HEK293 (cell line): ENCODE measurements around the gene BBC3.

ENCODE experiments used
- BCL11A ChIP-seq: fragments of 450-650 bp; formaldehyde crosslinking; IDR thresholded peaks from 2 replicates; pipeline ENCODE4 v1.5.1; 2016; ENCODE audit warnings: low read depth, missing biosample characterization, missing genetic modification characterization
- GLI2 ChIP-seq: fragments of 450-650 bp; formaldehyde crosslinking; IDR thresholded peaks from 2 replicates; pipeline ENCODE4; 2017; ENCODE audit warnings: missing biosample characterization, missing genetic modification characterization, low read depth, borderline replicate concordance
- GLI4 ChIP-seq: fragments of 450-650 bp; formaldehyde crosslinking; IDR thresholded peaks from 2 replicates; pipeline ENCODE4 v1.5.1; 2016; ENCODE audit warnings: missing biosample characterization, missing genetic modification characterization
- GLIS2 ChIP-seq: fragments of 450-650 bp; formaldehyde crosslinking; IDR thresholded peaks from 2 replicates; pipeline ENCODE4 v1.5.1; 2016; ENCODE audit warnings: missing biosample characterization, missing genetic modification characterization
- SP7 ChIP-seq: fragments of 450-650 bp; formaldehyde crosslinking; IDR thresholded peaks from 2 replicates; pipeline ENCODE4 v1.5.1; 2016; ENCODE audit warnings: missing biosample characterization, missing genetic modification characterization
- ZEB2 ChIP-seq: fragments of 450-650 bp; formaldehyde crosslinking; IDR thresholded peaks from 2 replicates; pipeline ENCODE4 v1.5.1; 2016; ENCODE audit warnings: missing biosample characterization, missing genetic modification characterization
- ZNF221 ChIP-seq: fragments of 450-650 bp; formaldehyde crosslinking; IDR thresholded peaks from 2 replicates; pipeline ENCODE4 v1.5.1; 2017; ENCODE audit warnings: missing biosample characterization, missing genetic modification characterization, borderline replicate concordance
- ZNF239 ChIP-seq: fragments of 450-650 bp; formaldehyde crosslinking; IDR thresholded peaks from 2 replicates; pipeline ENCODE4 v1.5.1; 2016; ENCODE audit warnings: missing biosample characterization, missing genetic modification characterization
- ZNF24 ChIP-seq: fragments of 450-650 bp; formaldehyde crosslinking; IDR thresholded peaks from 2 replicates; pipeline ENCODE4 v1.5.1; 2016; ENCODE audit warnings: missing biosample characterization, missing genetic modification characterization
- ZNF311 ChIP-seq: fragments of 450-650 bp; formaldehyde crosslinking; IDR thresholded peaks from 2 replicates; pipeline ENCODE4 v1.5.1; 2017; ENCODE audit warnings: missing biosample characterization, missing genetic modification characterization, borderline replicate concordance
- ZNF501 ChIP-seq: fragments of 450-650 bp; formaldehyde crosslinking; IDR thresholded peaks from 2 replicates; pipeline ENCODE4 v1.5.1; 2016; ENCODE audit warnings: missing biosample characterization, missing genetic modification characterization
- ZNF521 ChIP-seq: fragments of 450-650 bp; formaldehyde crosslinking; IDR thresholded peaks from 2 replicates; pipeline ENCODE4 v1.5.1; 2017; ENCODE audit warnings: missing biosample characterization, mild to moderate bottlenecking, missing genetic modification characterization
- ZNF529 ChIP-seq: fragments of 450-650 bp; formaldehyde crosslinking; IDR thresholded peaks from 2 replicates; pipeline ENCODE4 v1.5.1; 2017; ENCODE audit warnings: missing genetic modification characterization, missing biosample characterization; ENCODE audit not compliant: insufficient replicate concordance
- ZNF560 ChIP-seq: fragments of 450-650 bp; formaldehyde crosslinking; IDR thresholded peaks from 2 replicates; pipeline ENCODE4 v1.5.1; 2017; ENCODE audit warnings: missing biosample characterization, missing genetic modification characterization, borderline replicate concordance
- ZNF585B ChIP-seq: fragments of 450-650 bp; formaldehyde crosslinking; IDR thresholded peaks from 2 replicates; pipeline ENCODE4 v1.5.1; 2016; ENCODE audit warnings: missing biosample characterization, missing genetic modification characterization
- ZNF596 ChIP-seq: fragments of 450-650 bp; IDR thresholded peaks from 2 replicates; pipeline ENCODE4 v1.5.0; 2018; ENCODE audit warnings: missing biosample characterization, mild to moderate bottlenecking, missing genetic modification characterization, moderate library complexity
- ZNF600 ChIP-seq: fragments of 450-650 bp; formaldehyde crosslinking; IDR thresholded peaks from 2 replicates; pipeline ENCODE4 v1.5.1; 2016; ENCODE audit warnings: missing biosample characterization, missing genetic modification characterization
- ZNF629 ChIP-seq: fragments of 450-650 bp; formaldehyde crosslinking; IDR thresholded peaks from 2 replicates; pipeline ENCODE4 v1.5.1; 2017; ENCODE audit warnings: missing biosample characterization, missing genetic modification characterization
- ZNF660 ChIP-seq: fragments of 450-650 bp; IDR thresholded peaks from 2 replicates; pipeline ENCODE4 v1.5.1; 2018; ENCODE audit warnings: missing biosample characterization, mild to moderate bottlenecking, missing genetic modification characterization
- ZNF707 ChIP-seq: fragments of 450-650 bp; formaldehyde crosslinking; IDR thresholded peaks from 2 replicates; pipeline ENCODE4 v1.5.1; 2016; ENCODE audit warnings: missing biosample characterization, missing genetic modification characterization
- TF ChIP-seq, protein P1 (sequence below): fragments of 450-650 bp; formaldehyde crosslinking; optimal IDR thresholded peaks from 2 replicates; pipeline ENCODE3; 2016; ENCODE audit warnings: missing biosample characterization, mild to moderate bottlenecking, missing genetic modification characterization
- TF ChIP-seq, protein P2 (sequence below): fragments of 450-650 bp; formaldehyde crosslinking; IDR thresholded peaks from 2 replicates; pipeline ENCODE4 v1.5.1; 2016; ENCODE audit warnings: missing biosample characterization, missing genetic modification characterization
- TF ChIP-seq, protein P3 (sequence below): fragments of 450-650 bp; formaldehyde crosslinking; IDR thresholded peaks from 2 replicates; pipeline ENCODE4 v1.5.1; 2016; ENCODE audit warnings: missing biosample characterization, missing genetic modification characterization
- TF ChIP-seq, protein P4 (sequence below): fragments of 450-650 bp; formaldehyde crosslinking; IDR thresholded peaks from 2 replicates; pipeline ENCODE4 v1.5.1; 2016; ENCODE audit warnings: missing biosample characterization, missing genetic modification characterization
- TF ChIP-seq, protein P5 (sequence below): fragments of 450-650 bp; formaldehyde crosslinking; IDR thresholded peaks from 2 replicates; pipeline ENCODE4 v1.5.1; 2016; ENCODE audit warnings: missing biosample characterization, missing genetic modification characterization

BBC3 gene

DNA sequence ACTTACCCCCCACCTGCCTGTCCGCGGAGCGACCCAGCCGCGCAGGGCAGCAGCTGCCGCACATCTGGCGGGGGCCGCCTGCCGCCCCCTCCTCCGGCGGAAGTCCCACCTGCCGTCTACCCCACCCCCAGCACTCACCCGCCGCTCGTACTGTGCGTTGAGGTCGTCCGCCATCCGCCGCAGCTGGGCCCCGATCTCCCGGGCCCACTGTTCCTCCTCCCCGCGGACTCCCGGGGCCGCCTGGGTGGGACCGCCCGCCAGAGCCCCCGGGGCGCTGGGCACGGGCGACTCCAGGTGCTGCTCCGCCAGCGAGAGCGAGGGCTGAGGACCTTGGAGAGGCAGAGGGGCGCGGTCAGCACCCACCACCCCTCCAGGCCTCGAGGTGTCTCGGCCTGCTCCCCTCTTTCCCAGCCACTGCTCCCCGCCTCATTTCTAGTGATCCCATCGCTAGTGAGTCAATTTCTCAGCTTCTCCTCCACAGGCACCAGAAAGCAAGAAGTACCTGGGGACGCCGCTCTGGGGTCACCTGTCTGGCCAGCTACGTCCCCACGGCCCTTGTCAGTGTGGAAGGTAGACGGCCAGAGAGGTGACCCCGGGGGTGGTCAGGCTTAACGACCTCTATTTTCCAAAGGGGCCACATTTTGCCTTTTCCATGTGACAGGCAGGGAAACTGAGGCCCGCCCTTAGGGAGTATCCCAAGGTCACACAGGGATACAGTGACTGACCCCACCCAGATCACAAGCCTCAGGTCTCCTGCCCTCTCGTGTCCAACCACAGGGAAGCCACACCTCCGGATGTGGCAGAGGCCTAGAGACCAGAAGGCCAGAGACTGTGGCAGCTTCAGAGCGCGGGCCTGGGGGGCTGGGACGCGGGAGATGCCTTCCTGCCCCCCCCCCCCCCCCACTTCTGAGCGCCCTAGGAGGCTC is 4.3 kb downstream of the BBC3 start (continued):
- peak; percentile 47; the same call in 1 of the 2 replicates for TF ChIP-seq BCL11A (tag by site-specific recombination)
- TF ChIP-seq ZNF560: no peak
- TF ChIP-seq ZNF600 (tag by site-specific recombination): peak; percentile 70
- TF ChIP-seq ZNF239: 0 out of 2 replicates have a peak, but pooled peaks have one; percentile 40
- peak; percentile 57 for TF ChIP-seq ZEB2 (tag by site-specific recombination)
- TF ChIP-seq, protein P1, sequence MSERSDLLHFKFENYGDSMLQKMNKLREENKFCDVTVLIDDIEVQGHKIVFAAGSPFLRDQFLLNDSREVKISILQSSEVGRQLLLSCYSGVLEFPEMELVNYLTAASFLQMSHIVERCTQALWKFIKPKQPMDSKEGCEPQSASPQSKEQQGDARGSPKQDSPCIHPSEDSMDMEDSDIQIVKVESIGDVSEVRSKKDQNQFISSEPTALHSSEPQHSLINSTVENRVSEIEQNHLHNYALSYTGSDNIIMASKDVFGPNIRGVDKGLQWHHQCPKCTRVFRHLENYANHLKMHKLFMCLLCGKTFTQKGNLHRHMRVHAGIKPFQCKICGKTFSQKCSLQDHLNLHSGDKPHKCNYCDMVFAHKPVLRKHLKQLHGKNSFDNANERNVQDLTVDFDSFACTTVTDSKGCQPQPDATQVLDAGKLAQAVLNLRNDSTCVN (tag by site-specific recombination): peak; percentile 75
- no peak for TF ChIP-seq ZNF521 (tag by site-specific recombination)
- TF ChIP-seq ZNF24 (tag by site-specific recombination): peak; percentile 43; the same call in 1 of the 2 replicates
- TF ChIP-seq ZNF221 (tag by site-specific recombination): no peak
- TF ChIP-seq, protein P2, sequence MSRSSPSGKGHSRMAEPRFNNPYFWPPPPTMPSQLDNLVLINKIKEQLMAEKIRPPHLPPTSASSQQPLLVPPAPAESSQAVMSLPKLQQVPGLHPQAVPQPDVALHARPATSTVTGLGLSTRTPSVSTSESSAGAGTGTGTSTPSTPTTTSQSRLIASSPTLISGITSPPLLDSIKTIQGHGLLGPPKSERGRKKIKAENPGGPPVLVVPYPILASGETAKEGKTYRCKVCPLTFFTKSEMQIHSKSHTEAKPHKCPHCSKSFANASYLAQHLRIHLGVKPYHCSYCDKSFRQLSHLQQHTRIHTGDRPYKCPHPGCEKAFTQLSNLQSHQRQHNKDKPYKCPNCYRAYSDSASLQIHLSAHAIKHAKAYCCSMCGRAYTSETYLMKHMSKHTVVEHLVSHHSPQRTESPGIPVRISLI: no peak
- no peak for TF ChIP-seq ZNF311 (tag by site-specific recombination)
- TF ChIP-seq, protein P3, sequence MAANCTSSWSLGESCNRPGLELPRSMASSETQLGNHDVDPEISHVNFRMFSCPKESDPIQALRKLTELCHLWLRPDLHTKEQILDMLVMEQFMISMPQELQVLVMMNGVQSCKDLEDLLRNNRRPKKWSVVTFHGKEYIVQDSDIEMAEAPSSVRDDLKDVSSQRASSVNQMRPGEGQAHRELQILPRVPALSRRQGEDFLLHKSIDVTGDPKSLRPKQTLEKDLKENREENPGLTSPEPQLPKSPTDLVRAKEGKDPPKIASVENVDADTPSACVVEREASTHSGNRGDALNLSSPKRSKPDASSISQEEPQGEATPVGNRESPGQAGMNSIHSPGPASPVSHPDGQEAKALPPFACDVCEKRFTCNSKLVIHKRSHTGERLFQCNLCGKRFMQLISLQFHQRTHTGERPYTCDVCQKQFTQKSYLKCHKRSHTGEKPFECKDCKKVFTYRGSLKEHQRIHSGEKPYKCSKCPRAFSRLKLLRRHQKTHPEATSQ (tag by site-specific recombination): no peak
- no peak for TF ChIP-seq ZNF585B (tag by site-specific recombination)
- no peak for TF ChIP-seq ZNF660
- no peak for TF ChIP-seq ZNF596
- TF ChIP-seq, protein P4, sequence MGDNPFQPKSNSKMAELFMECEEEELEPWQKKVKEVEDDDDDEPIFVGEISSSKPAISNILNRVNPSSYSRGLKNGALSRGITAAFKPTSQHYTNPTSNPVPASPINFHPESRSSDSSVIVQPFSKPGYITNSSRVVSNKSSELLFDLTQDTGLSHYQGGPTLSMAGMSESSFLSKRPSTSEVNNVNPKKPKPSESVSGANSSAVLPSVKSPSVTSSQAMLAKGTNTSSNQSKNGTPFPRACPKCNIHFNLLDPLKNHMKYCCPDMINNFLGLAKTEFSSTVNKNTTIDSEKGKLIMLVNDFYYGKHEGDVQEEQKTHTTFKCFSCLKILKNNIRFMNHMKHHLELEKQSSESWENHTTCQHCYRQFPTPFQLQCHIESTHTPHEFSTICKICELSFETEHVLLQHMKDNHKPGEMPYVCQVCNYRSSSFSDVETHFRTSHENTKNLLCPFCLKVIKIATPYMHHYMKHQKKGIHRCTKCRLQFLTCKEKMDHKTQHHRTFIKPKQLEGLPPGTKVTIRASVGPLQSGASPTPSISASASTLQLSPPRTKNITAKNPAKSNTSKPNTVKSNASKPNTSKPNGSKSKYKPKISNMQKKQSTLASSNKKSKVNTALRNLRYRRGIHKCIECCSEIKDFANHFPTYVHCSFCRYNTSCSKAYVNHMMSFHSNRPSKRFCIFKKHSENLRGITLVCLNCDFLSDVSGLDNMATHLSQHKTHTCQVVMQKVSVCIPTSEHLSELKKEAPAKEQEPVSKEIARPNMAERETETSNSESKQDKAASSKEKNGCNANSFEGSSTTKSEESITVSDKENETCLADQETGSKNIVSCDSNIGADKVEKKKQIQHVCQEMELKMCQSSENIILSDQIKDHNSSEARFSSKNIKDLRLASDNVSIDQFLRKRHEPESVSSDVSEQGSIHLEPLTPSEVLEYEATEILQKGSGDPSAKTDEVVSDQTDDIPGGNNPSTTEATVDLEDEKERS (tag by site-specific recombination): no peak
- TF ChIP-seq GLI4 (tag by site-specific recombination): no peak
- TF ChIP-seq ZNF707 (tag by site-specific recombination): no peak
- TF ChIP-seq ZNF501 (tag by site-specific recombination): 0 out of 2 replicates have a peak, but pooled peaks have one; percentile 28
- TF ChIP-seq ZNF629 (tag by site-specific recombination): peak; percentile 27; the same call in 1 of the 2 replicates
- no peak for TF ChIP-seq ZNF529 (tag by site-specific recombination)
- TF ChIP-seq, protein P5, sequence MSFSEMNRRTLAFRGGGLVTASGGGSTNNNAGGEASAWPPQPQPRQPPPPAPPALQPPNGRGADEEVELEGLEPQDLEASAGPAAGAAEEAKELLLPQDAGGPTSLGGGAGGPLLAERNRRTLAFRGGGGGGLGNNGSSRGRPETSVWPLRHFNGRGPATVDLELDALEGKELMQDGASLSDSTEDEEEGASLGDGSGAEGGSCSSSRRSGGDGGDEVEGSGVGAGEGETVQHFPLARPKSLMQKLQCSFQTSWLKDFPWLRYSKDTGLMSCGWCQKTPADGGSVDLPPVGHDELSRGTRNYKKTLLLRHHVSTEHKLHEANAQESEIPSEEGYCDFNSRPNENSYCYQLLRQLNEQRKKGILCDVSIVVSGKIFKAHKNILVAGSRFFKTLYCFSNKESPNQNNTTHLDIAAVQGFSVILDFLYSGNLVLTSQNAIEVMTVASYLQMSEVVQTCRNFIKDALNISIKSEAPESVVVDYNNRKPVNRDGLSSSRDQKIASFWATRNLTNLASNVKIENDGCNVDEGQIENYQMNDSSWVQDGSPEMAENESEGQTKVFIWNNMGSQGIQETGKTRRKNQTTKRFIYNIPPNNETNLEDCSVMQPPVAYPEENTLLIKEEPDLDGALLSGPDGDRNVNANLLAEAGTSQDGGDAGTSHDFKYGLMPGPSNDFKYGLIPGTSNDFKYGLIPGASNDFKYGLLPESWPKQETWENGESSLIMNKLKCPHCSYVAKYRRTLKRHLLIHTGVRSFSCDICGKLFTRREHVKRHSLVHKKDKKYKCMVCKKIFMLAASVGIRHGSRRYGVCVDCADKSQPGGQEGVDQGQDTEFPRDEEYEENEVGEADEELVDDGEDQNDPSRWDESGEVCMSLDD: peak; percentile 96
- peak; percentile 97 for TF ChIP-seq GLIS2 (tag by site-specific recombination)
- TF ChIP-seq SP7: peak; percentile 61; the same call in 1 of the 2 replicates
- no peak for TF ChIP-seq GLI2
